Stomach smooth muscle (tissue), 2 donors: ENCODE measurements around the gene FTO.

ENCODE experiments used
- H3K27ac ChIP-seq: one replicate; pipeline ENCODE4 v1.7.0; 2013; ENCODE audit warnings: mild to moderate bottlenecking, low read length, inconsistent platforms
- H3K27me3 ChIP-seq, 2 donors: one replicate each; pipeline ENCODE4 v1.7.0; 2013; ENCODE audit warnings: low read length in 2 of 2; ENCODE audit not compliant: insufficient read depth in 2 of 2, control insufficient read depth in 1 of 2
- H3K36me3 ChIP-seq, 2 donors: one replicate each; pipeline ENCODE4 v1.7.0; 2013; ENCODE audit warnings: low read length in 2 of 2; ENCODE audit not compliant: control insufficient read depth in 2 of 2, insufficient read depth in 2 of 2
- H3K4me1 ChIP-seq: one replicate; pipeline ENCODE4 v1.7.0; 2013; ENCODE audit warnings: low read length; ENCODE audit not compliant: control insufficient read depth, insufficient read depth
- H3K4me3 ChIP-seq, 2 donors: one replicate each; pipeline ENCODE4 v1.7.0; 2013; ENCODE audit warnings: low read length in 2 of 2
- H3K9ac ChIP-seq, 2 donors: one replicate each; pipeline ENCODE4 v1.7.0; 2013; ENCODE audit warnings: low read length in 2 of 2, mild to moderate bottlenecking in 1 of 2
- H3K9me3 ChIP-seq, 2 donors: one replicate each; pipeline ENCODE4 v1.7.0; 2013; ENCODE audit warnings: low read length in 2 of 2; ENCODE audit not compliant: control insufficient read depth in 2 of 2
- donor health status: healthy.
- donor health status: Pancreatic carcinoma.

The FTO gene

GRCh38 chr16:54171626-54172537 is 467.9 kb downstream of the FTO start:
- H3K27me3 ChIP-seq, result peaks cover 10 to 15% of the 10 kb centered on the region in 2 donors

GRCh38 chr16:54173490-54173889 is 469.5 kb downstream of the FTO start:
- no peaks in the 10 kb centered on the region for H3K9me3 ChIP-seq
- H3K4me3 ChIP-seq, result no peak overlapping the region
- no peaks in the 10 kb centered on the region for H3K36me3 ChIP-seq
- peaks cover 4% of the 10 kb centered on the region for H3K4me1 ChIP-seq
- H3K27me3 ChIP-seq, result peaks cover 10 to 15% of the 10 kb centered on the region in 2 donors
- no peak overlapping the region for H3K9ac ChIP-seq
- no peak overlapping the region for H3K27ac ChIP-seq

More at GRCh38 chr16:54171626-54172537, 467.9 kb downstream of the FTO start:
- Histone ChIP-seq H3K36me3 (no peaks in the 10 kb centered on the region), H3K9ac (no peak overlapping the region), H3K4me1 (no peaks in the 10 kb centered on the region), H3K27ac (no peak overlapping the region), H3K4me3 (no peak overlapping the region), H3K9me3 (no peaks in the 10 kb centered on the region)

- Histone ChIP-seq H3K4me3 (no peak overlapping the region), H3K27ac (no peak overlapping the region), H3K36me3 (no peaks in the 10 kb centered on the region), H3K9me3 (no peaks in the 10 kb centered on the region), H3K27me3 (peaks cover 8 to 15% of the 10 kb centered on the region in 2 donors), H3K9ac (no peak overlapping the region), H3K4me1 (peaks cover 8% of the 10 kb centered on the region)
These were observed 470.2 kb downstream of the FTO start for GRCh38 chr16:54174201-54174600.

- Histone ChIP-seq H3K9ac (no peak overlapping the region), H3K9me3 (no peaks in the 10 kb centered on the region), H3K4me1 (peaks cover 8% of the 10 kb centered on the region), H3K27ac (no peak overlapping the region), H3K27me3 (peaks cover 8 to 15% of the 10 kb centered on the region in 2 donors), H3K36me3 (no peaks in the 10 kb centered on the region), H3K4me3 (no peak overlapping the region)
These were observed 470.8 kb downstream of the FTO start for GRCh38 chr16:54174750-54175149.

- H3K27me3 ChIP-seq, result peaks cover 8 to 15% of the 10 kb centered on the region in 2 donors
- H3K9ac ChIP-seq, result no peak overlapping the region
- peaks cover 8% of the 10 kb centered on the region for H3K4me1 ChIP-seq
- H3K27ac ChIP-seq, result no peak overlapping the region
- no peaks in the 10 kb centered on the region for H3K9me3 ChIP-seq
- no peak overlapping the region for H3K4me3 ChIP-seq
- no peaks in the 10 kb centered on the region for H3K36me3 ChIP-seq
These were observed 471.2 kb downstream of the FTO start for GRCh38 chr16:54175169-54175551.

GRCh38 chr16:54175552-54176375 is 471.8 kb downstream of the FTO start:
- Histone ChIP-seq H3K9ac (no peak overlapping the region), H3K27ac (no peak overlapping the region), H3K9me3 (no peaks in the 10 kb centered on the region), H3K27me3 (peaks cover 8 to 15% of the 10 kb centered on the region in 2 donors), H3K4me3 (no peak overlapping the region), H3K4me1 (peaks cover 8% of the 10 kb centered on the region), H3K36me3 (no peaks in the 10 kb centered on the region)

GRCh38 chr16:54176376-54176901 is 472.5 kb downstream of the FTO start:
- no peaks in the 10 kb centered on the region for H3K36me3 ChIP-seq
- no peak overlapping the region for H3K4me3 ChIP-seq
- no peak overlapping the region for H3K27ac ChIP-seq
- no peak overlapping the region for H3K9ac ChIP-seq
- peaks cover 8 to 13% of the 10 kb centered on the region in 2 donors for H3K27me3 ChIP-seq
- H3K4me1 ChIP-seq, result peaks cover 8% of the 10 kb centered on the region
- H3K9me3 ChIP-seq, result no peaks in the 10 kb centered on the region

- Histone ChIP-seq H3K27me3 (peaks cover 5 to 8% of the 10 kb centered on the region in 2 donors), H3K27ac (no peak overlapping the region), H3K36me3 (no peaks in the 10 kb centered on the region), H3K9me3 (no peaks in the 10 kb centered on the region), H3K4me1 (peaks cover 8% of the 10 kb centered on the region), H3K4me3 (no peak overlapping the region), H3K9ac (no peak overlapping the region)
These were observed 473.3 kb downstream of the FTO start for GRCh38 chr16:54177052-54177861.

- H3K9me3 ChIP-seq, result no peaks in the 10 kb centered on the region
- peaks cover 8% of the 10 kb centered on the region for H3K4me1 ChIP-seq
- H3K27ac ChIP-seq, result no peak overlapping the region
- peaks cover 2 to 8% of the 10 kb centered on the region in 2 donors for H3K27me3 ChIP-seq
- peak overlapping the region in 1 of 2 donors; percentile 22 for H3K4me3 ChIP-seq
- H3K36me3 ChIP-seq, result no peaks in the 10 kb centered on the region
- H3K9ac ChIP-seq, result no peak overlapping the region
These were observed 474.0 kb downstream of the FTO start for GRCh38 chr16:54177862-54178477.
